GM12874 (cell line): ENCODE data around the gene DIS3L2.

Source experiments
- CTCF ChIP-seq: IDR thresholded peaks from 2 replicates; pipeline ENCODE4 v1.5.1; 2011; ENCODE audit warnings: low read depth, mild to moderate bottlenecking, control low read depth, low read length, moderate library complexity; ENCODE audit not compliant: insufficient read depth

The DIS3L2 gene

GRCh38 chr2:232133078-232133477 lies 171.6 kb downstream of the DIS3L2 start:
- TF ChIP-seq CTCF = peak; percentile 21; the same call in 1 of the 2 replicates

DNA sequence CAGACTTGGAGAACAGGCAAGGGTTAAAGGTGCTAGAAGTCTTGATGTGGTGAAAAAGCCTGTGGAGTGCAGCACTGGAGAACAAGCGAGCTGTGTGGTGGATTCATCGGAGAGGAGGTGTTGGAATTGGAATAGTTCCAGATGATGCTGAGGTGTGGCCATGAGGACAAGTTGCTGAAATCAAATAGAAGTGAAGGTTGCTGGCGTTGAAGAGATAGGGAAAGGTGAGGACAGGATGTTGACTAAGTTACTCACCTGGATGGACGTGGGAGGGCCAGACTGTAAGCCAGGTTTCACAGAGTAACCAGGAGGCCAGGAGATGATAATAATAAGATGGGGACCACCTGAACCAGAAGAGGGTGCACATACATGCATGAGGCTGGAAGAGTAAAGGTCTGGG lies 173.4 kb downstream of the DIS3L2 start:
- no peak for TF ChIP-seq CTCF

GRCh38 chr2:232137356-232138147 lies 176.0 kb downstream of the DIS3L2 start:
- no peak for TF ChIP-seq CTCF

DNA sequence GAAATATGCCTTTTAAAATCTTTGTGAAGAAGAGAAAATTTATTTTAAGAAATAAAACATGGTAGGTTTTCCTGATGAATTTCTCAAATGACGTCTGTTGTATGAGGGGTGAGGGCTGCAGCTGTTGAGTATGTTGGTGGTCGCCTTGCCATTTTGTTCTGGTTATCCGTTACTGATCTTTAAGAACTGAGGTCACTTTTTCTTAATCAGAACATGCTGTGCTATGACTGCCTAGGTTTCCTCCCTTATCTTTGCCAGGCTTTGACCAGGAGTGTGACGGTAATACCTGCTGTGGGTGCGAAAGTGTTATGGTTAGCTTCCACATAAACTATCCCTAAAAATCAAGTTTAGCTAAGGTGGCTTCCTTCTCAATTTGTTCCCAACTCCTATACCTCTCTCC lies 176.9 kb downstream of the DIS3L2 start:
- no peak for TF ChIP-seq CTCF

GRCh38 chr2:232139171-232139594 lies 177.7 kb downstream of the DIS3L2 start:
- no peak for TF ChIP-seq CTCF

GRCh38 chr2:232139786-232140562 lies 178.5 kb downstream of the DIS3L2 start:
- no peak for TF ChIP-seq CTCF

DNA sequence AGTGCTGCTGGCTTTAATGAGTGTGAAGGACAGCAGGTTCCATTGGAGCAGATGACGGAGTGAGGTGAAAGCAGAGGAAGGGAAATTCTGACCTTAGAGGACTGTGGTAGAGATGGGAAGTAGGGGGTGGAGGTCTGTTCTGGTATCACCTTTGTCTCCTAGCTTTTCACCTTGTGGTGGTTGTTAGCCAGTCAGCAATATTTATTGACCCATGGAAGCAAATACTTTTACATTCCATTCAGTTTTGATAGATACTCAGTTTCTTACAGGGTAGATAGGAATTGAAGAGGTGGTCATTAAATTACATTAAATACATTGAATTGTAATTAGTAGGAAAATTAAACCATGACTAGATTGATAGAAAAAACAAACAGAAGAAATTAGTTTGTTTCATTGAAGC lies 180.1 kb downstream of the DIS3L2 start:
- no peak for TF ChIP-seq CTCF
